Stomach (tissue), 4 donors: Measurements from ENCODE around the gene GATB.

Experiments used
- CTCF ChIP-seq, 7 experiments: fragments of 450-650 bp in 4 of 7; fragments of 200-600 bp in 3 of 7; sonication (generic) in 3 of 7; IDR thresholded peaks; one replicate each; pipeline ENCODE4 v1.5.1; 2016 to 2019; ENCODE audit warnings: antibody characterized with exemption in 7 of 7, control low read depth in 2 of 7, mild to moderate bottlenecking in 1 of 7
- EP300 ChIP-seq: sonication (generic); formaldehyde crosslinking; IDR thresholded peaks from one replicate; pipeline ENCODE4 v1.6.1; 2017; ENCODE audit warnings: antibody characterized with exemption
- POLR2A ChIP-seq, 4 donors: fragments of 450-650 bp; IDR thresholded peaks; one replicate each; pipeline ENCODE4 v1.6.1; 2016; ENCODE audit warnings: antibody characterized with exemption in 4 of 4, control low read depth in 2 of 4, mild to moderate bottlenecking in 1 of 4, moderate library complexity in 1 of 4

GRCh38 chr4:151768835-151769234 lies 8.0 kb upstream of the GATB start:
- TF ChIP-seq CTCF (IDR thresholded peaks at IDR 0.05) (no peak), POLR2A (IDR thresholded peaks at IDR 0.05) (no peak), EP300 (no peak)
